Measurements from ENCODE around the gene RFX8. TPM values are rescaled to one million over a fixed set of nuclear protein-coding genes. Genes with fewer than 3 reads are reported as not detected.

Gene RFX8
- total RNA-seq (2013), result not detected
- polyA plus RNA-seq (not detected), polyA minus RNA-seq (not detected in 2 replicates), total RNA-seq (0.33 to 3.5 (median 2.1) reads per million in 11 experiments)

GRCh38 chr2:101474731-101475384 lies at the start of gene RFX8:
Gene RFX8 (minus strand): TSS chr2:101475112. CDS start chr2:101466848, 8,264 bp downstream.
- Histone ChIP-seq H3K79me2 (ENCODE audit: insufficient read depth, low read length) (peaks cover 39% of the 10 kb centered on the region), H3K4me1 (ENCODE audit: control insufficient read depth in 1 of 2, insufficient read depth in 2 of 2, low read length in 2 of 2) (peaks cover 35 to 45% of the 10 kb centered on the region in 2 donors), H3K9me3 (replicated peaks in 1 of 2; ENCODE audit: control insufficient read depth in 1 of 2, insufficient read depth in 1 of 2, low read length in 2 of 2) (no peaks in the 10 kb centered on the region), H4K20me1 (ENCODE audit: insufficient read depth, low read length) (no peaks in the 10 kb centered on the region), H3K27me3 (ENCODE audit: control insufficient read depth in 2 of 2, insufficient read depth in 2 of 2, low read length in 2 of 2) (peaks cover 46 to 52% of the 10 kb centered on the region in 2 donors), H3K36me3 (replicated peaks in 1 of 2; ENCODE audit: control insufficient read depth in 1 of 2, insufficient read depth in 2 of 2, low read length in 2 of 2) (no peaks in the 10 kb centered on the region), H3K4me3 (replicated peaks in 1 of 3; ENCODE audit: low read depth in 2 of 3, low read length in 3 of 3) (peak within 1 kb of the TSS; percentile 26 to 73 (median 42)), H2AFZ (ENCODE audit: insufficient read depth, low read depth, low read length, poor library complexity, severe bottlenecking) (peak within 1 kb of the TSS; percentile 72), H3K9ac (ENCODE audit: insufficient read depth, low read length, poor library complexity, severe bottlenecking) (peak within 1 kb of the TSS; percentile 61), H3K4me2 (replicated peaks; ENCODE audit: extremely low read depth, low read length, poor library complexity, severe bottlenecking) (peak within 1 kb of the TSS; percentile 88), H3K27ac (ENCODE audit: low read depth in 1 of 2, low read length in 2 of 2) (no peak within 1 kb of the TSS)
- H3K27me3 Mint-ChIP-seq (ENCODE audit: low read depth in 3 of 3), result peaks cover 58 to 81% (median 77%) of the 10 kb centered on the region in 3 donors
- peak within 1 kb of the TSS; percentile 79 to 89 for H3K4me3 Mint-ChIP-seq
- peak within 1 kb of the TSS in 6 of 7 donors; percentile 13 to 81 (median 64) for H3K27ac Mint-ChIP-seq
- intact Hi-C loops (cut with micrococcal nuclease), result loop anchor here in 1 of 2 donors (5.0 to 10.0 kb wide), 4 partner anchors 33 to 222 kb away; partner anchors contain the start of gene MAP4K4
- peaks cover 48% of the 10 kb centered on the region for H3K4me1 Mint-ChIP-seq
- peaks cover 0 to 8% (median 2%) of the 10 kb centered on the region in 7 donors for H3K9me3 Mint-ChIP-seq
- peaks cover 6 to 13% of the 10 kb centered on the region in 2 donors for H3K36me3 Mint-ChIP-seq
- TF ChIP-seq CTCF (IDR thresholded peaks at IDR 0.05), result no peak
- under 1% methylated on average over 14 of the region's 20 CpGs for WGBS (ENCODE audit: insufficient coverage)
- DNase-seq, result peak; percentile 85 to 90 (median 86)

GRCh38 chr2:101521487-101521886 lies 46.6 kb upstream of the RFX8 start:
- H3K27ac ChIP-seq (ENCODE audit: low read depth in 1 of 2, low read length in 2 of 2), result no peak overlapping the region
- WGBS (ENCODE audit: insufficient coverage), result 43% methylated on average over 6 of the region's 8 CpGs
- H3K79me2 ChIP-seq (ENCODE audit: insufficient read depth, low read length), result no peaks in the 10 kb centered on the region
- no peaks in the 10 kb centered on the region for H3K36me3 ChIP-seq (replicated peaks in 1 of 2; ENCODE audit: control insufficient read depth in 1 of 2, insufficient read depth in 2 of 2, low read length in 2 of 2)
- peaks cover 58 to 69% of the 10 kb centered on the region in 2 donors for H3K4me1 ChIP-seq (ENCODE audit: control insufficient read depth in 1 of 2, insufficient read depth in 2 of 2, low read length in 2 of 2)
- TF ChIP-seq CTCF (IDR thresholded peaks at IDR 0.05), result no peak
- Mint-ChIP-seq H3K27me3 (ENCODE audit: low read depth in 3 of 3) (peaks cover 2 to 18% (median 3%) of the 10 kb centered on the region in 3 donors), H3K9me3 (peaks cover 4 to 10% (median 6%) of the 10 kb centered on the region in 7 donors), H3K4me1 (peaks cover 66% of the 10 kb centered on the region), H3K27ac (peak overlapping the region; percentile 13 to 88 (median 65)), H3K36me3 (peaks cover 5 to 8% of the 10 kb centered on the region in 2 donors), H3K4me3 (peak overlapping the region in 1 of 2 donors; percentile 79)
- H4K20me1 ChIP-seq (ENCODE audit: insufficient read depth, low read length), result no peaks in the 10 kb centered on the region
- intact Hi-C loops (cut with micrococcal nuclease), result loop anchor here in 1 of 2 donors (5.0 kb wide), 1 partner anchor 101 kb away; no protein-coding TSS in a partner anchor
- H3K9me3 ChIP-seq (replicated peaks in 1 of 2; ENCODE audit: control insufficient read depth in 1 of 2, insufficient read depth in 1 of 2, low read length in 2 of 2), result peaks cover 0 to 4% of the 10 kb centered on the region in 2 donors
- H3K4me2 ChIP-seq (replicated peaks; ENCODE audit: extremely low read depth, low read length, poor library complexity, severe bottlenecking), result no peak overlapping the region
- peak; percentile 69 to 89 (median 80) for DNase-seq
- H3K9ac ChIP-seq (ENCODE audit: insufficient read depth, low read length, poor library complexity, severe bottlenecking), result no peak overlapping the region
- H2AFZ ChIP-seq (ENCODE audit: insufficient read depth, low read depth, low read length, poor library complexity, severe bottlenecking), result no peak overlapping the region
- peaks cover 0 to 3% of the 10 kb centered on the region in 2 donors for H3K27me3 ChIP-seq (ENCODE audit: control insufficient read depth in 2 of 2, insufficient read depth in 2 of 2, low read length in 2 of 2)
- H3K4me3 ChIP-seq (replicated peaks in 1 of 3; ENCODE audit: low read depth in 2 of 3, low read length in 3 of 3), result no peak overlapping the region
